Inferior parietal cortex (tissue), 1 donor: Measurements from ENCODE around the gene F7.

Experiments used
- DNase-seq: peaks from one replicate; pipeline ENCODE4 v3.0.0-alpha.2; 2016; ENCODE audit errors: extremely low spot score

F7 gene

GRCh38 chr13:113138792-113139551 is 33.4 kb downstream of the F7 start:
- DNase-seq = no peak

- no peak for DNase-seq
These were observed 34.0 kb downstream of the F7 start for GRCh38 chr13:113139577-113139976.

GRCh38 chr13:113140677-113141600 is 35.3 kb downstream of the F7 start:
- DNase-seq = no peak

- no peak for DNase-seq
These were observed 36.0 kb downstream of the F7 start for GRCh38 chr13:113141601-113141970.

- DNase-seq = no peak
These were observed 37.3 kb downstream of the F7 start for GRCh38 chr13:113142876-113143275.

GRCh38 chr13:113143466-113144254 is 38.1 kb downstream of the F7 start:
- DNase-seq = no peak

- no peak for DNase-seq
These were observed 38.7 kb downstream of the F7 start for GRCh38 chr13:113144255-113144629.

GRCh38 chr13:113145496-113145895 is 39.9 kb downstream of the F7 start:
- no peak for DNase-seq

- DNase-seq = no peak
These were observed 40.5 kb downstream of the F7 start for GRCh38 chr13:113145911-113146598.

- DNase-seq = no peak
These were observed 41.2 kb downstream of the F7 start for GRCh38 chr13:113146750-113147149.

- no peak for DNase-seq
These were observed 41.6 kb downstream of the F7 start for GRCh38 chr13:113147206-113147605.

- DNase-seq = no peak
These were observed 42.8 kb downstream of the F7 start for GRCh38 chr13:113148407-113148806.

- DNase-seq = no peak
These were observed 43.4 kb downstream of the F7 start for GRCh38 chr13:113148940-113149503.

GRCh38 chr13:113149711-113150549 is 44.3 kb downstream of the F7 start:
- no peak for DNase-seq

GRCh38 chr13:113150550-113151365 is 45.2 kb downstream of the F7 start:
- DNase-seq = no peak

GRCh38 chr13:113151745-113152690 is 46.4 kb downstream of the F7 start:
- DNase-seq = no peak

GRCh38 chr13:113152691-113152983 is 47.0 kb downstream of the F7 start:
- DNase-seq = no peak

GRCh38 chr13:113152984-113153809 is 47.6 kb downstream of the F7 start:
- no peak for DNase-seq
